Lung (tissue), 12 donors: ENCODE data around the gene INTS11. TPM values are rescaled to one million over a fixed set of nuclear protein-coding genes. Genes with fewer than 3 reads are reported as not detected.
A peak's percentile ranks its signal among the peaks of the same experiment; 100 is the strongest.
"Not testable (repeated sequence)": the region's sequence is repeated elsewhere in the genome, so short reads cannot be mapped to it uniquely, and the experiment has no call there.

Source experiments
- ATAC-seq: fragments of 200-7000 bp; cut with Tn5 transposase; one replicate; pipeline ENCODE4 v1.9.1; 2020; ENCODE audit warnings: moderate number of reproducible peaks; ENCODE audit not compliant: insufficient read depth, low FRiP score
- DNase-seq, 3 donors: peaks; one replicate each; pipeline ENCODE4 v3.0.0-alpha.2; 2013 to 2017
- H3K27ac ChIP-seq, 2 donors: one replicate each; pipeline ENCODE4 v1.5.1; 2013; ENCODE audit warnings: mild to moderate bottlenecking in 2 of 2, moderate library complexity in 2 of 2, control low read depth in 1 of 2, inconsistent platforms in 1 of 2, low read depth in 1 of 2, low read length in 1 of 2
- H3K27me3 ChIP-seq, 3 donors: one replicate each; pipeline ENCODE4 v1.5.1; 2013; ENCODE audit warnings: low read length in 2 of 3; ENCODE audit not compliant: control insufficient read depth in 3 of 3, insufficient read depth in 3 of 3
- H3K36me3 ChIP-seq, 4 donors: one replicate each; pipeline ENCODE4 v1.5.1; 2013; ENCODE audit warnings: low read length in 4 of 4, mild to moderate bottlenecking in 1 of 4, moderate library complexity in 1 of 4; ENCODE audit not compliant: control insufficient read depth in 4 of 4, insufficient read depth in 4 of 4
- H3K4me1 ChIP-seq, 5 donors: one replicate each; pipeline ENCODE4 v1.5.1; 2013; ENCODE audit warnings: low read length in 5 of 5, mild to moderate bottlenecking in 2 of 5, moderate library complexity in 1 of 5; ENCODE audit not compliant: control insufficient read depth in 5 of 5, insufficient read depth in 5 of 5
- H3K4me3 ChIP-seq: one replicate; pipeline ENCODE4 v1.5.1; 2013; ENCODE audit warnings: mild to moderate bottlenecking, control low read depth, moderate library complexity
- H3K9ac ChIP-seq, 2 donors: one replicate each; pipeline ENCODE4 v1.5.1; 2013; ENCODE audit warnings: low read length in 2 of 2, control low read depth in 1 of 2; ENCODE audit not compliant: insufficient read depth in 1 of 2
- H3K9me3 ChIP-seq, 4 donors: one replicate each; pipeline ENCODE4 v1.5.1; 2013; ENCODE audit warnings: low read length in 3 of 4, mild to moderate bottlenecking in 1 of 4, moderate library complexity in 1 of 4; ENCODE audit not compliant: control insufficient read depth in 4 of 4, insufficient read depth in 3 of 4
- CTCF ChIP-seq: IDR thresholded peaks from 2 replicates; pipeline ENCODE4 v1.5.1; 2012; ENCODE audit warnings: mild to moderate bottlenecking; ENCODE audit errors: control extremely low read depth, extremely low read depth
- WGBS, 2 donors: extraction: QIAGEN DNeasy Blood & Tissue Kit; methylation state at CpG; one replicate each; pipeline ENCODE4 v1.1.7; 2013; 5-methylcytosine and 5-hydroxymethylcytosine counted together
- polyA plus RNA-seq, 2 donors: library from polyadenylated mRNA; stranded (reverse); fragments of 200-250 nt; gene quantifications; one replicate each; pipeline ENCODE4 v1.2.1, GENCODE V29; 2013
- total RNA-seq, 2 donors: library from RNA; depleted of rRNA in 1 of 2; stranded (reverse); fragments of >200 nt in 1 of 2; gene quantifications; one replicate each; pipeline ENCODE4 v1.2.1, GENCODE V29; 2014 to 2021
- donor health status: control.
- donor health status: control.
- donor health status: Bipolar disorder and iron deficiency.
- donor health status: healthy.
- donor health status: DM: yes; HTN: yes; CAD: no.

The INTS11 gene
- total and polyA plus RNA-seq, 4 donors, result 89.8 to 130 (median 96.7) TPM

DNA sequence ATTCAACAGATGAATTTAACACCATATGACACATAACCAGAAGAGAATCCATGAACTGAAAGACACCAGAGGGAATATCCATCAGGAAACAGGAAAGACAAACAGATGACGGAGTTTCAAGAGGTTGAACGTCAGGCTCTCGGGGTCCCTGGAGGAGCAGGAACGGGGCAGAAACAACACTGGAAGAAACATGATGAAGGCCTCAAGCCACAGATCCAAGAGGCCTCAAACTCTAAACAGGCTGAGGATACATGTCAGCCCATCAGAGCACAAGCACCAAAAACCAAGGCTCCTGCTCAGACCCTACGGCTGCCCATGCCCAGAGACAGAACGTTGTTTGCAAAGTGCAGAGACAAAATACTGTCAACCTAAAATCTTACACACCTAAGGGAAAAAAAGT lies 7.0 kb downstream of the INTS11 start:
- DNase-seq (no peak), ATAC-seq (no peak)
- Histone ChIP-seq H3K4me3 (no peak overlapping the region), H3K9me3 (no peaks in the 10 kb centered on the region), H3K36me3 (peaks cover 0 to 60% (median 19%) of the 10 kb centered on the region in 4 donors), H3K27ac (peak overlapping the region in 1 of 2 donors; percentile 35), H3K9ac (no peak overlapping the region), H3K27me3 (no peaks in the 10 kb centered on the region), H3K4me1 (peaks cover 0 to 4% (median 0%) of the 10 kb centered on the region in 5 donors)
- TF ChIP-seq CTCF, result no peak
- 87 to 94% methylated on average over 6 of the region's 6 CpGs for WGBS, 2 donors

- not testable (repeated sequence) for H3K4me3 ChIP-seq, DNase-seq, H3K4me1 ChIP-seq, H3K9ac ChIP-seq, H3K9me3 ChIP-seq, H3K27ac ChIP-seq, ATAC-seq, H3K27me3 ChIP-seq
- 93 to 97% methylated on average over 8 of the region's 8 CpGs for WGBS, 2 donors
- peaks cover 0 to 65% (median 23%) of the 10 kb centered on the region in 4 donors for H3K36me3 ChIP-seq
These were observed 8.3 kb downstream of the INTS11 start for GRCh38 chr1:1316199-1316598.

DNA sequence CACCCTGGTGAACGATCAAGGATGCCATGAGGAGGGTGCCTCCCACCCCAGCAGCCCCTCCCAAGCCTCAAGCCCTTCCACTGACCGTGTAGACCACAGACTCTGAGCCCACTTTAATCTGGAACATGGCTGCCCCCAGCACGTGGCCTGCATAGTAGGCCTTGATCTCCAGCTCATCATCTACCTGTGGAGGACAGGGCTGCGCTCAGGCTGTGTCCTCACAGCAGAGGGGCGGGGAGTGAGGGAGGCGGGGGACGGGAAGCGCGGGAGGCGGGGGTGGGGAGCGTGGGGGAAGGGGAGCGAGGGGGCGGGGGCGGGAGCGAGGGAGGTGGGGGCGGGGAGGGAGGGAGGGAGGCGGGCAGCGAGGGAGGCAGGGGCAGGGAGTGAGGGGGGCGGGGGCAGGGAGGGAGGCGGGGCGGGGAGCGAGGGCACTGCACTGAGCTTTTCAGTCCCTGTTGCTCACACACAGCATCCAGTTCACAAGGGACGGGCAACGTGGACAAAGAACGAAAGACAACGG lies 9.0 kb downstream of the INTS11 start:
- Histone ChIP-seq H3K4me1 (no peaks in the 10 kb centered on the region), H3K9ac (no peak overlapping the region), H3K4me3 (no peak overlapping the region), H3K27ac (no peak overlapping the region), H3K27me3 (no peaks in the 10 kb centered on the region), H3K9me3 (no peaks in the 10 kb centered on the region), H3K36me3 (peaks cover 0 to 67% (median 24%) of the 10 kb centered on the region in 4 donors)
- TF ChIP-seq CTCF, result no peak
- 80 to 88% methylated on average over 19 to 23 of the region's 26 CpGs for WGBS, 2 donors
- ATAC-seq (no peak), DNase-seq (no peak)

DNA sequence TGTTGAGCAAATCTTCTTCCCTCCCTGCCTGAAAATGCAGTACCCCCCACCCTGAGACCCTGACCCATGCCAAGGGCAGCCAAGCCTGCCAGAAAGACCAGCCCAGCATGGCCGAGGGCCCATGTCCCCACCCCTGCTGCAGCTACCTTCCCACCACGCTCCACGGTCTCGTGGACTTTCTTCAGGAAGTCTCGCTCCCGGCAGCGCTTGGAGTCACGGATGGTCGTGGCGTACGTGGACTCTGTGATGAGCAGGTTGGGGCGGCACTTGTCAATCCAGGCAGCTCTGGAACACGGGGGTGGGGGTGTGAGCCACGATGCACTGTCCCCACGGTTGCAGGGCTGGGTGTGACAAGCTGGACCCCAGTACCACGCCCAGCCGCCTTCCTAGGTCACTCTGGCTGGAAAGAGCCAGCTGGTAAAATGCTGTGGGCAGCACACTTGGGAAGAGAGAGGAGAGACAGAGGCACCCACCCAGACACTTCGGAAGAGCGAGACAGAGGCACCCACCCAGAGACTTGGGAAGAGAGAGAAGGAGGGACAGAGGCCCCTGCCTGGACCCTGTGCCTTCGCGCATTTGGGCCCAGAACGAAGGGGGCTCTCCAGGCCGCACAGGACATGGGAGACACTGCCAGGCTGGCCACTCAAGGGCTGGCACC lies 9.7 kb downstream of the INTS11 start:
- peaks cover 0 to 67% (median 23%) of the 10 kb centered on the region in 4 donors for H3K36me3 ChIP-seq
- H3K4me1 ChIP-seq, result peaks cover 0 to 5% (median 0%) of the 10 kb centered on the region in 5 donors
- TF ChIP-seq CTCF, result no peak
- H3K27ac ChIP-seq, result no peak overlapping the region
- ATAC-seq, result no peak
- WGBS, 2 donors, result 93 to 94% methylated on average over 23 of the region's 23 CpGs
- no peaks in the 10 kb centered on the region for H3K27me3 ChIP-seq
- no peaks in the 10 kb centered on the region for H3K9me3 ChIP-seq
- H3K9ac ChIP-seq, result no peak overlapping the region
- H3K4me3 ChIP-seq, result no peak overlapping the region
- DNase-seq, result no peak
